Endometrial microvascular endothelial cells (primary cell): Measurements from ENCODE around the gene PIAS2. TPM values are rescaled to one million over a fixed set of nuclear protein-coding genes. Genes with fewer than 3 reads are reported as not detected.

Experiments
- in situ Hi-C: cut with HindIII; loops from 2 replicates; pipeline ENCODE4 v1.10.0; 2017; ENCODE audit warnings: low sequenced_read_pairs, low pct_unique_long_range_greater_than_20kb; ENCODE audit errors: inconsistent ontology term
- total RNA-seq: library from RNA; depleted of rRNA; stranded (reverse); fragments of >200 nt; gene quantifications from one replicate; pipeline ENCODE4 v1.2.3, GENCODE V29; 2015; ENCODE audit errors: inconsistent ontology term

The PIAS2 gene
- total RNA-seq, 1 donor from 2014 or later = 14.1 TPM

DNA sequence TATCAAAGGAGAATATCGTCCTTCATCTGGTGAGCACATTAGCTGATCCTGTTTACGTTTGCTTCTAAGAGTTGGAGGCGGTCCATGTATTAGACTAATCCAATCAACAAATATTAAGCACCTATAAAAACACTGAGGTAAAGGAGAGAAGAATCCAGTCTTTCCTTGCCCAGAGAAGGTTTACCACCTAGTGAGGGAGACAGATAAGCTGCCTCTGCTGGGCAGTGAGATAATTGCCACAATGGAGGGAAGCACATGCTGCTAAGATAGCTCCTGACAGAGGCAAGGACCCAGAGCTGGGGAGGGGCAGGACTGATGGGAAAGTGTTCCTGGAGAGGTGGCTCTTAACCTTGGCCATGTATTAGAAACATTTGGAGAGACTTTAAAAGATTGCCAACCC, 123.7 kb downstream of the PIAS2 start:
- in situ Hi-C loops = no loop called here

DNA sequence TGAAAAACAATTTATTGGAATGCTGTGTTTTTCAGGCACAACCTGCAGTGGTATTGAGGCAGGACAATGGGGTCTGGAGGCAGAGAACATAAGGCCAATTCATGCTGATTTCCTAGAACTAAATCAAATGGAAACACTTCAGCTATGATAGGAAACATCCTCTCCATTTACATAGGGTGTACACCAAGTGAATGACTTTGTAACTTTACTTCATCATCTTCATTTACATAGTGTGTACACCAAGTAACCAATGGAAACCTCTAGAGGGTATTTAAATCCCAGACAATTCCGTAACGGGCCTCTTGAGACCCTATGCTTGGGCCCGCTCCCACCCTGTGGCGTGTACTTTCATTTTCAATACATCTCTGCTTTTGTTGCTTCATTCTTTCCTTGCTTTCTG, 128.2 kb downstream of the PIAS2 start:
- in situ Hi-C loops = no loop called here

DNA sequence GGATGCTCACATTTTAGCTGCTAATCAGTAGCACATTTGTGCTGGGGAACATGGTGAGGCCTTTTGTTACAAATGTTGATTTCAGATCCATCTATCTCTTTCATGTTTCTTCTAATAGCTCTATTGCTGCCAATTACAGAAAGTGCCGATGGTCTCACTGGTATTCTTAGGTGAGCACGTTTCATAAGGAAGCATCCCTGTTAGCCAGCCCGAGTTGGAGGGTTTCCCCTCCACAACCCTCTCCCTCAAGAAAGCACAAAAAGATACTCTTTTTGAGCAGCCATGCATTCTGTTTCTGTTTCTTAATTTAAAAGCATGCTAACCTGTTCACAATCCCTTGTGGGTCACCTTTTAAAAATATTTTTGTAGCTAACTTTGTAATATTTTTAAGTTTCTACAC, 129.6 kb downstream of the PIAS2 start:
- in situ Hi-C loops = no loop called here

DNA sequence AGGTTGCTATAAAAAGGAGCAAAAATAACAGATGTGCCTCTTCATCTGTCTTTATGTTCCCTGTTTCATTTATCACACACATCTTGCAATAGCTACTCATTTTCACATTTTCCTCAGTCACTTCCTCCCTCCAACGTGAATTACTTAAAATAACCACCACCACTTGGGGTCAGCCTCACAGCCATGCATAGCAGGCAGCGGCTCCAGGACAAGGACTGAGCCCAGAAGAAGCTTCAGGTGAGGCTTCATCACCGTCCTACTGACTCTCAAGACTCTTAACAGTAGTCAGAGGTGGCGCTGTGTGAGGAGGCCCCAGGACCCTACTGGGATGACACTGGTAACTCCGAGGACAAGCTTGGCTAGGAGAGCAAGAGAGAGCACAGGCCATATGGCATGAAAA, 144.9 kb downstream of the PIAS2 start:
- in situ Hi-C loops = no loop called here

DNA sequence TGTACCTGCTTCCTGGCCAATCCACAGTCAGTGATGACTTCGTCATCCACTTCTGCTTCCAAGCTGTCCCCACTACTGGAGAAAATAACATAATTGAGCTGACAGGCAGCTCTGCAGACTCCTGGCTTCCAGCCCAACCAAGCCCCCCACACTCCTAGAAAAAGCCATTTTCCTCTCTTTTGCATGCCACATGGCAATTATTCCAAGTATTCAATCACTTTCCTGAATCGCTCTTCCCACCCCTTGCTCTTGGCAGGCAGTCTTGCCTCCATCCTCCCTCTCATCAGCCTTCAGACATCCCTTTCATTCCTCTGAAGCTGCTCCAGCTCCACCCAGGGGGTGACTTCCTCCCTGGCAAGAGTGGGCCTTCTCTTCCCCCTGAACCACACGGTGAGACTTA, 146.2 kb downstream of the PIAS2 start:
- in situ Hi-C loops = no loop called here

DNA sequence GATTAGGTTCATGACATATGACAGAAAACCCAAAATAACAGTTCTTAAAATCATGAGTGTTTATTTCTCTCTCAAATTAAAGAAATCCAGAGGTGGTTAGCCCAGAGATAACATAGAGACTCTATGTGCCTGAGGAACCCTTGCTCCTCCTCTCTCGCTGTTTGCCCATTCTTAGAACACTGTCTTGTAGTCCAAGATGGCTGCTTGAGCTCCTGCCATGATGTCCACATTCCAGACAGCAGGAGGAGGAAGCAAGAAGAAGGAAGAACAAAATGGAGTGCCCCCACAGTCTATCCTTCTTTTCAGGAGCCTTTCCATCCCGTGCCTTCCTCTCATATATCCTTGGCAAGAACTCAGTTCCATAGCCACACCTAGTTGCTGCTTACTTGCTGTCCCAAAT, 146.6 kb downstream of the PIAS2 start:
- in situ Hi-C loops = no loop called here

DNA sequence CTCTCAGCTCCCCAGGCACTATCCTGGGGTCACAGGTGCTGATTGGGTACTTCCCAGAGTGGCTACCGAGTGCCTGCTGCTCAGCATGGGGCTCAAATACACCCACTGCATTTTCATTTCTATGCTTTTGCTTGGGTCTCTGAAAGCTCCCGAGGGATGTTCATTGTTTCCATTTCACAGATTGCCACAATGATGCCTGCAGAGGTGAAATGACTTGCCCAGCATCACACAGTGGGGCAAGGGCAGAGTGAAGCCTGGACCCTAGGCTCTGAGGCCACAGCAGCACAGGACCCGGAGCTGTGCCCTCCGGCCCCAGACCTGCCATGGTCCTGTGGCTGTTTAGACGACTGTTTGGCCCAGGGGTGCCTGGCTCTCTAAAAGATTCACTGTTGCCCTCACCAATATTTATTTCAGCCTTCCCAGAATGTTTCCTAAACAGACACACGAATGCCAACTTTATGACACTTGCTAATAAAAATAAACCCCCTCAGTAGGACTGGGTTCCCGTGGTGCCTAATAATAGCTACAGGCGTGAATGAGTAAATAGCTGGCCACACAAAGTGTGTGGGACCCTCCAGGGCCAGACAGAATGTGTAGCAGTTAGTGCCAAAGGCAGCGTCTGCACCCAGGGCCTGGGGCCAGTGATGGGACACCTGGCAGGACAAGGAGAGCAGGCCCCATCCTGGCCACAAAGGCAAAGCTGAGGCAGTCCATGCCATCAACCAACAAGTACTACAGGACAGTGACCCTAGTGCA, 149.0 kb downstream of the PIAS2 start:
- in situ Hi-C loops = no loop called here

DNA sequence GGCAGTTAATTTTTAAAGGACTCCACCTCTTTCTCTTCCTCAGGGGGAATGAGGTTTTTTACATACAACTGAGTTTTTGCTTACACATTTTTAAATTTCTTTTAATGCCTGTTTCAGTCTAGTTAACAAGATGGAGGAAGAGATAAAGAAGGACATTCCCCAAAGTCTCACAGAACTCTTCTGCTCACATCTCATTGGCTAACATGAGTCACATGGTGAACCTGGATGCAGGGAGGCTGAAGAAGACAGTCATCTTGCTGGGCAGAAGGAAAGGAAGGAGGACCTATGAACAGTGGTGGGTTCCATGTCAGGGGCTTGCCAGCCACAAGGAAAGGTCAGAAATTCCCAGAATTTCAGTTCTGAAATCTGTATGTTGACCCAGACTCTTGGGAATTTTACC, 150.1 kb downstream of the PIAS2 start:
- in situ Hi-C loops = no loop called here

DNA sequence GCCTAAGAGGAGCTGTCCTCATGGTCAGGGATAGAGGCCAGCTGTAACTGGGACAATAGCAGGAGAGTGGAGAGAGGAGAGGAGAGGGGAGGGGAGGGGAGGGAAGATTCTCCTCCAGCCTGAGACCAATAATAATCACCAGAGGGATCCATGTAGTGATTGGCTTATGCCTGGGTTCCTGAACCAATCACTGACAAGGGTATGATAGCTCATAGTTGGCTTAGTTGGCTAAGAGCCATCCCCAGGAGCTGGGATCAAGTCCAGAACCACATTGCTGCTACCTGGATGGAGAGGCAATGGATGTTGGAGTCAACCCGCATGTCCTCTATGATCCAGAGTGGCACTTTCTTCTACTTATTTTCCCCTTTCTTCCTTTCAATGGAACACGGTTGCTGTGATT, 152.7 kb downstream of the PIAS2 start:
- in situ Hi-C loops = no loop called here

DNA sequence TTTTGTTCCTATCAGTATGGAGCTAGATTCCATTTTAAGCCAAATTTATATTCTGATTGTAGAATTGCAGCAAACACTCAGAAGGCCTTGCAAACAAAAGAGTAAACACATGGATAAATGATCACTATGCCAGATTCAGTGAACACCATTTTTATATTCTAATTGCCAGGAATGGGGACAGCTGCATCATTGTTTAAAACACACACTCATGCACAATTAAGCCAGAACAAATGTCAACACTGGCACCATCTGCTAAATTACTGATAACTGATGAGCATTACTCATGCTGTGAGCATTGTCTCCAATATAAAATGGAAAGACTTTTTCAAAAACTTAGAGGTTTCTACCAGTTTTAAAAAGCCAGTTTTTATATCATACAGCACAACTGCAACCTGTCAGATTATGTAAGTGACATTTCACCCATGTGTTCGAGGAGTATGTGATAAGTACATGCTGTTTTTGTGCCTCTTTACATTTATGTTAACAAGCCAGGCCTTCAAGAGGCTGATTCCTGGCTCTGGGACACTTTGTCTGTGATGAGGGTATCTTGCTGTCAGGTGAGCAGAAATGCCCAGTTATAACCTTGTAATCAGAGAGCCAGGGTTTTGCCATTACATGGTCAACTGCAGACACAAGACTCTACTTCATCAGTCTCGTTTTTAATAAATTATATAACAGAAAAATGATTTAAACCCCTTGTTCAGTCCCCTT, 156.1 kb downstream of the PIAS2 start:
- in situ Hi-C loops = no loop called here

DNA sequence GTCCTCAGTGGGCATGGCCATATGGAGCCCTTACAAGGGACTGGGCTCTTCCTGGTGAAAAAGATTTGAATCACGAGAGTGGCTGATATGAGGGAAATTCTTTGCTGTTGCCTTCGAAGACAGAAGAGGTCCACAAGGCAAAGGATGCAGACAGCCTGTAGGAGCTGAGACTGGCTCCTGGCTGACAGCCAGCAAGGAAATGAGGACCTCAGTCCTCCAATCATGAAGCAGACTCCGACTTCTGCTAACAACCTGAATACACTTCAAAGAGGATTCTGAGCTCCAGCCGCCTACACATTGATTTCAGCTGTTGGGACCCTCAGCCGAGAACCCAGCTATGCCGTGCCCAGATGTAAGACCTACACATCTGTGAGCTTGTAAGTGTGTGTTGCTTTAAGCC, 157.4 kb downstream of the PIAS2 start:
- in situ Hi-C loops = no loop called here

DNA sequence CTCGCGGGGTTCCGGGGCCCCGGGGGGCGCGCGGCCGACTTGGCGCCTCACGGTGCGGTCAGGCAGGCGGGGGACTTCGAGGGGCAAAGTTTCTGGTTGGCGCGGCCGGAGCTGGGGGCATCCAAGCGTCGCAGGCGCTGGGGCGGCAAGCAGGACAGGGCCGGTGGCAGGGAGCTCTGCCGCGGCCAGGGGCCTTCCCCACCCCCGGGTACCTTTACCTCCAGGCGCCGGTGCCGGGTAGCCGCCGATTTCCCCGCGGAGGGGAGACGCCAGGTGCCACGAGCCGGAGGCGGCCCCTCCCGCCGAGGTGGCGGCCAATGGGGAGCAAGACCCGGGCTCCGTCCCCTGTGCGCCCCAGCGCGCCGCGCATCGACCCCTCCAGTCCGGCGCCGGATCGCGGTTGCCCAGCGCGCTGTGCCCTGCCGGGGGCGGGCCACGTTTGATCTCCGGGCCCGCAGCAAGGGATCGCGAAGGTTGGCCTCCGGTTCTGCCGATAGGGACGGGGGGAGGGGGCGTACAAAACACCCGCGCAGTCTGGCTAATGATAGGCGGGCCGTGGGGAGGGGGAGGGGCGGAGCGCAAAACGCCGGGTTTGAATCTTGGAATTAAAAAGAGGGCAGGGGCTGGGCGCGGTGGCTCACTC, 160.6 kb downstream of the PIAS2 start, which contains the start of gene ST8SIA5:
ST8SIA5 (minus strand) TSS at position 495 of the 643 bp plus-strand sequence. CDS start 545 bp downstream, outside the sequence.
- in situ Hi-C loops = no loop called here

DNA sequence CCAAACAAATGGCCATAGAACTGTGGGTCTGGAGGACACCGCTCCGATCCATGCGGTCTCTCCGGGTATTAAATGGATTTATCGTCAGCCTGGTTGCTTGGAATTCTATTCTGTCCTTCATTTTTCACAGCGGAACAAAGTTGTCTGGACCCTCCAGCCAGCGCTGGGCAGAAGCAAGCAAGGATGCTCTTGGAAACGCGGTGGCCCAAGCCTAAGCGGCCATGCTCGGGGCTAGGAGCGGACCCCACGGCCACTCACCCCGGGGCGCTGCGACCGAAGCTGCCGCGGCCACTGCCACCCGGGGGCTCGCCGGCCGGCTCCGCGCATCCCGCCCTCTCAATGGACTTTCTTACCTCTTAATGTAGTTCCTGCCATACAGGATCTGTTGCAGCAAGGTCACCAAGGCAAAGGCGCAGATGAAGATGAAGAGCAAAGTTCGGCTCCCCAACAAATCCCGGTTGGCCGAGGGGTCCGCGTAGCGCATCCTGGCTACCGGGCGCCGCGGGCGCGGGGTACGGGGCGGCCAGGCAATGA, 161.2 kb downstream of the PIAS2 start:
- in situ Hi-C loops = no loop called here

DNA sequence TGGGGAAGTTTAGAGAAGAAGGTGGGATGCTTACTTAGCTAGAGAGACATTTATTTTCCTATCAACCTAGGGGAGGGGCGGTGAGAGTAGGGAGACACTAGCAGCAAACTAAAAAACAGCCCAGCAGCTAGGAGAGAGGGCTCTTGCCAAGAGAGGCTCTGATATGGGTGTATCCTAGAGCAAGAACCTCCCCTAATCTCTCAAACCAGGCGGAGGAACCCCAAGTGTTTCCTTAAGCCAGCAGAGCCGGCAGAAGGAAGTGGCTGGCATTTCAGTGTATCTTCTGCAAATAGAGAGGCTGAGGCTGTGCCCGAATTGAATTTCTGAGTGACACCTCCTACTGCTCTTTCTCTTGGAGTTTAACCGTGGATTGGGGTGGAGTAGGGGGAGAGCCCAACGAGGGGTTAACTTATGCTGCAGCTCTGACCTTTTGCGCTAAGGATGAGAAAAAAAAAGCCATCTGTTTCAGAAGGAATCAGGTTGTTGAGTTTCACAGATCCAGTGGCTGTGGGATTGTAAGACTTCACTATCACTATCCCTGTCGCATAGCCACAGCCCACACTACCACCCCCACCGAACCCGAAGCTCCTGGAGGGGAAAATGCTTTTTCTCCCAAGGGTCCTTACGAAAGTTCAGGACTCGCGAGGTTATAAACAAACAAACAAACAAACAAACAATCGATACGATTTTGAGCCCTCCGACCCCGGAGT, 161.8 kb downstream of the PIAS2 start:
- in situ Hi-C loops = no loop called here

DNA sequence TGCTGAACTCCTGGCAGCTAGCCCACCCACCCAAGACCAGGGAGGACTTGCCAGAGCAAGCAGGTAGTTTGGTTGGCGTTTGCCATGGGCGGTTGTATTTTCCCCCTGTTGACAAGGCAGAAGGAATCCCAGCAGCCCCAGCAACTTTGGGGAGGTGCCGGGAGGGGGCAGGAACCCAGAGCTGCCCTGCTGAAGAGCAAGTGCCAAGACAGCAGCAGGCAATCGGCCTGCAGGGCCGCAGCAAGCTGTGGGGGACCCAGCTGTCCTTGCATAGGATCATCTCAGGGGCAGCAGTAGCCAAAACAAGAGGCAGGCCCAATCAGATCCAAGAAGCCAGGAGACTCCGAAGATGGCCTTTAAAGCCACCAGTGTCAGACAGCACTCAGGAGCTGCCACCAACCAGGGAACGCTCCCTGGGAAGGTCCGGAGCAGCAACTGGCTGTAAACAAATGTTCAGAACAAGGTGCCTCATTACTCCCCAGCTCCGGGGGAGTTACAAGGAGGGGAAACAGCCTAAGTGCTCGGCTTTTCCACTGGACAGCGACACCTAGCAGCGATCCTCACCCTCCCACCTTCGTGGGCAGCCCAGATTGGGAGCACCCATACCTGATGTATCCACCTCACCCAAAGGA, 162.5 kb downstream of the PIAS2 start:
- in situ Hi-C loops = no loop called here

DNA sequence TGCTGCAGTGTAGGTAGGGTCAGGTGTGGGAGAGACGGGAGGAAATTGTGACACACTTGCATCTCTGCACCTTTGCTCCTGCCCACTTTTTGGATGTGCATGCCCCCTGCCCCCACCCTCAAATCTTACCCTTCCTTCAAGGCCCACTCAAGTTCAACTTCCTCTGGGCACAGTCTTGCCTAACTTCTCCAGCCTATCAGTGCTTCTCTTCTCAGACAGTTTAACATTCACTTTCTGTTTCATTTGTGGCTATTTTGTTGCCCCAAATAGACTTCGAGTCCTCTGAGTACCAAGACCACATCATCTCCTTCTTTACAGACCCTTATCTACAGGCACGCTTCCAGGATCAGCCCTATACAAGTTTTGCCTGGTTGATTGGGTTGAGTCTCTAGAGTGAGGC, 163.1 kb downstream of the PIAS2 start:
- in situ Hi-C loops = no loop called here
